ENCODE measurements around the gene HRH2.

Gene HRH2

GRCh38 chr5:175694371-175695160 is 36.7 kb downstream of the HRH2 start:
- DNase-seq: no peak

GRCh38 chr5:175695161-175696126 is 37.6 kb downstream of the HRH2 start:
- no peak for DNase-seq

- no peak for DNase-seq
Measured at GRCh38 chr5:175696139-175696854, 38.4 kb downstream of the HRH2 start.

- no peak for DNase-seq
Measured at GRCh38 chr5:175696855-175697198, 39.0 kb downstream of the HRH2 start.

- no peak for DNase-seq
Measured at GRCh38 chr5:175697846-175698245, 40.0 kb downstream of the HRH2 start.

- DNase-seq: no peak
Measured at GRCh38 chr5:175698401-175699115, 40.7 kb downstream of the HRH2 start.

- DNase-seq: no peak
Measured at GRCh38 chr5:175700991-175701390, 43.1 kb downstream of the HRH2 start.

- DNase-seq: no peak
Measured at GRCh38 chr5:175701797-175702196, 43.9 kb downstream of the HRH2 start.

- DNase-seq: no peak
Measured at GRCh38 chr5:175706499-175706898, 48.6 kb downstream of the HRH2 start.

- DNase-seq: no peak
Measured at GRCh38 chr5:175707751-175708375, 50.0 kb downstream of the HRH2 start.

GRCh38 chr5:175709276-175709781 is 51.5 kb downstream of the HRH2 start:
- DNase-seq: no peak

GRCh38 chr5:175710326-175710725 is 52.5 kb downstream of the HRH2 start:
- DNase-seq: no peak

GRCh38 chr5:175711031-175711430 is 53.2 kb downstream of the HRH2 start:
- no peak for DNase-seq

- DNase-seq: no peak
Measured at GRCh38 chr5:175711472-175712312, 53.8 kb downstream of the HRH2 start.

- DNase-seq: no peak
Measured at GRCh38 chr5:175712313-175712680, 54.4 kb downstream of the HRH2 start.

- peak; percentile 42 for DNase-seq
Measured at GRCh38 chr5:175712681-175713085, 54.8 kb downstream of the HRH2 start.

GRCh38 chr5:175713930-175714329 is 56.1 kb downstream of the HRH2 start:
- DNase-seq: no peak

GRCh38 chr5:175714479-175715085 is 56.7 kb downstream of the HRH2 start:
- no peak for DNase-seq

GRCh38 chr5:175715627-175716522 is 58.0 kb downstream of the HRH2 start:
- DNase-seq: no peak

Data from NCI-H2171 treated with DMSO at 0.1 percent for 48 hours (cell line).